ENCODE results near the gene DGKQ. TPM values are rescaled to one million over a fixed set of nuclear protein-coding genes. Genes with fewer than 3 reads are reported as not detected.

Gene DGKQ
- total and polyA plus RNA-seq, 9 of the 15 experiments (the other 6 are each of a cell fraction or from before 2014, with no cell fraction given) = 0.17 to 22.0 (median 5.6) TPM

GRCh38 chr4:986879-987623 lies 13.7 kb upstream of the DGKQ start, which contains the start of gene IDUA (continued):
- no peak for TF ChIP-seq PHF20 (IDR thresholded peaks at IDR 0.05; ENCODE audit: partially characterized antibody)
- TF ChIP-seq, protein P1, sequence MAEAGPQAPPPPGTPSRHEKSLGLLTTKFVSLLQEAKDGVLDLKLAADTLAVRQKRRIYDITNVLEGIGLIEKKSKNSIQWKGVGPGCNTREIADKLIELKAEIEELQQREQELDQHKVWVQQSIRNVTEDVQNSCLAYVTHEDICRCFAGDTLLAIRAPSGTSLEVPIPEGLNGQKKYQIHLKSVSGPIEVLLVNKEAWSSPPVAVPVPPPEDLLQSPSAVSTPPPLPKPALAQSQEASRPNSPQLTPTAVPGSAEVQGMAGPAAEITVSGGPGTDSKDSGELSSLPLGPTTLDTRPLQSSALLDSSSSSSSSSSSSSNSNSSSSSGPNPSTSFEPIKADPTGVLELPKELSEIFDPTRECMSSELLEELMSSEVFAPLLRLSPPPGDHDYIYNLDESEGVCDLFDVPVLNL (CRISPR knock-in tag; IDR thresholded peaks at IDR 0.05; ENCODE audit: low read depth) = no peak
- TF ChIP-seq ESRRB (CRISPR knock-in tag; IDR thresholded peaks at IDR 0.05; ENCODE audit: borderline replicate concordance) = no peak
- 0 out of 2 replicates have a peak, but pooled peaks have one; percentile 54 for TF ChIP-seq POLR2H (tag; IDR thresholded peaks at IDR 0.05; ENCODE audit: low read depth)
- TF ChIP-seq, protein P2, sequence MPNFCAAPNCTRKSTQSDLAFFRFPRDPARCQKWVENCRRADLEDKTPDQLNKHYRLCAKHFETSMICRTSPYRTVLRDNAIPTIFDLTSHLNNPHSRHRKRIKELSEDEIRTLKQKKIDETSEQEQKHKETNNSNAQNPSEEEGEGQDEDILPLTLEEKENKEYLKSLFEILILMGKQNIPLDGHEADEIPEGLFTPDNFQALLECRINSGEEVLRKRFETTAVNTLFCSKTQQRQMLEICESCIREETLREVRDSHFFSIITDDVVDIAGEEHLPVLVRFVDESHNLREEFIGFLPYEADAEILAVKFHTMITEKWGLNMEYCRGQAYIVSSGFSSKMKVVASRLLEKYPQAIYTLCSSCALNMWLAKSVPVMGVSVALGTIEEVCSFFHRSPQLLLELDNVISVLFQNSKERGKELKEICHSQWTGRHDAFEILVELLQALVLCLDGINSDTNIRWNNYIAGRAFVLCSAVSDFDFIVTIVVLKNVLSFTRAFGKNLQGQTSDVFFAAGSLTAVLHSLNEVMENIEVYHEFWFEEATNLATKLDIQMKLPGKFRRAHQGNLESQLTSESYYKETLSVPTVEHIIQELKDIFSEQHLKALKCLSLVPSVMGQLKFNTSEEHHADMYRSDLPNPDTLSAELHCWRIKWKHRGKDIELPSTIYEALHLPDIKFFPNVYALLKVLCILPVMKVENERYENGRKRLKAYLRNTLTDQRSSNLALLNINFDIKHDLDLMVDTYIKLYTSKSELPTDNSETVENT (CRISPR knock-in tag; IDR thresholded peaks at IDR 0.05) = peak; percentile 78
- no peak for TF ChIP-seq NFYB (IDR thresholded peaks at IDR 0.05; ENCODE audit: extremely low read depth, insufficient read length)
- peak; percentile 40; the same call in 1 of the 2 replicates for TF ChIP-seq ELF2 (CRISPR knock-in tag; IDR thresholded peaks at IDR 0.05)
- no peak for TF ChIP-seq NUFIP1 (IDR thresholded peaks at IDR 0.05; ENCODE audit: partially characterized antibody)
- TF ChIP-seq SP2 (IDR thresholded peaks at IDR 0.05; ENCODE audit: extremely low read depth, low read depth, low read length, poor library complexity, severe bottlenecking) = no peak
- TF ChIP-seq RFX5 (IDR thresholded peaks at IDR 0.05; ENCODE audit: low read depth, low read length) = no peak
- 0 out of 2 replicates have a peak, but pooled peaks have one; percentile 13 for TF ChIP-seq LCOR (CRISPR knock-in tag; IDR thresholded peaks at IDR 0.05)
- peak; percentile 40; the same call in 1 of the 2 replicates for TF ChIP-seq POLR2AphosphoS2 (IDR thresholded peaks at IDR 0.05; ENCODE audit: low read length)
- TF ChIP-seq HDAC2 (IDR thresholded peaks at IDR 0.05) = no peak
- no peak for TF ChIP-seq IRF9 (tag; IDR thresholded peaks at IDR 0.05)
- no peak for TF ChIP-seq ZNF76 (CRISPR knock-in tag; IDR thresholded peaks at IDR 0.05; ENCODE audit: borderline replicate concordance)
- TF ChIP-seq U2AF1 (optimal IDR thresholded peaks at IDR 0.05; ENCODE audit: low read depth, low read length) = peak; percentile 59
- no peak for TF ChIP-seq HINFP (tag; conservative IDR thresholded peaks at IDR 0.05; ENCODE audit: low read depth)
- TF ChIP-seq, protein P3, sequence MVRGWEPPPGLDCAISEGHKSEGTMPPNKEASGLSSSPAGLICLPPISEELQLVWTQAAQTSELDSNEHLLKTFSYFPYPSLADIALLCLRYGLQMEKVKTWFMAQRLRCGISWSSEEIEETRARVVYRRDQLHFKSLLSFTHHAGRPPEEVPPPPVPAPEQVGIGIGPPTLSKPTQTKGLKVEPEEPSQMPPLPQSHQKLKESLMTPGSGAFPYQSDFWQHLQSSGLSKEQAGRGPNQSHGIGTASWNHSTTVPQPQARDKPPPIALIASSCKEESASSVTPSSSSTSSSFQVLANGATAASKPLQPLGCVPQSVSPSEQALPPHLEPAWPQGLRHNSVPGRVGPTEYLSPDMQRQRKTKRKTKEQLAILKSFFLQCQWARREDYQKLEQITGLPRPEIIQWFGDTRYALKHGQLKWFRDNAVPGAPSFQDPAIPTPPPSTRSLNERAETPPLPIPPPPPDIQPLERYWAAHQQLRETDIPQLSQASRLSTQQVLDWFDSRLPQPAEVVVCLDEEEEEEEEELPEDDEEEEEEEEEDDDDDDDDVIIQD (CRISPR knock-in tag; IDR thresholded peaks at IDR 0.05) = no peak
- TF ChIP-seq TGIF2 (CRISPR knock-in tag; IDR thresholded peaks at IDR 0.05) = peak; percentile 76; the same call in 1 of the 2 replicates
- TF ChIP-seq NCOA1 (IDR thresholded peaks at IDR 0.05; ENCODE audit: low read depth) = no peak
- no peak for TF ChIP-seq ZNF174 (CRISPR knock-in tag; IDR thresholded peaks at IDR 0.05)
